Coronary artery (tissue), 2 donors: Measurements from ENCODE around the gene TRHDE.

Source experiments
- DNase-seq: peaks from one replicate; pipeline ENCODE4 v3.0.0-alpha.2; 2017; ENCODE audit warnings: low spot score
- H3K27ac ChIP-seq, 2 donors: fragments of 200-600 bp; sonication (generic); one replicate each; pipeline ENCODE4 v1.5.1; 2016 to 2019
- H3K4me3 ChIP-seq: fragments of 200-600 bp; sonication (generic); 2 replicates; pipeline ENCODE4 v1.5.1; 2016; ENCODE audit warnings: mild to moderate bottlenecking, moderate library complexity
- CTCF ChIP-seq: fragments of 200-600 bp; sonication (generic); IDR thresholded peaks from one replicate; pipeline ENCODE4 v1.5.1; 2019; ENCODE audit warnings: antibody characterized with exemption

Gene TRHDE

GRCh38 chr12:72444566-72444965, 172.4 kb downstream of the TRHDE start:
- no peak for TF ChIP-seq CTCF
- H3K27ac ChIP-seq, result no peak overlapping the region
- no peak for DNase-seq
- no peak overlapping the region for H3K4me3 ChIP-seq

DNA sequence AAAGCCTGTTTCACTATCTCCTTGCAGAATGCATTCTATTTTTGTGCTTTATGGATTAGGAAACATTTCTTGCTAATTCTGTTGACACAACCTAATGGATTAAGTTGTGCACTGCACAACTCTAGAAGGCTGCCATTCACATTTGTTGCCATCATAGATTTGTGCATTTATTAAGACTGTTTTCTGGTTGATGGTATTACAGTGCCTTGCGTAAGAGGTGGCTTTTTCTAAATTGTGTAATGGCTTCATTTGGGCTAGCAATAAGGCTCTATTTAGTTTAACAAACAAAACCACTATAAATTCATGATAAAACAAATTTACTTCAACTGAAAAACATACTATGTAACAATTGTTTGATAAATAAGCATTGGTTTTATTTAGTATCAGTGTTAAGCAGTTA, 175.9 kb downstream of the TRHDE start:
- DNase-seq, result no peak
- TF ChIP-seq CTCF, result no peak

DNA sequence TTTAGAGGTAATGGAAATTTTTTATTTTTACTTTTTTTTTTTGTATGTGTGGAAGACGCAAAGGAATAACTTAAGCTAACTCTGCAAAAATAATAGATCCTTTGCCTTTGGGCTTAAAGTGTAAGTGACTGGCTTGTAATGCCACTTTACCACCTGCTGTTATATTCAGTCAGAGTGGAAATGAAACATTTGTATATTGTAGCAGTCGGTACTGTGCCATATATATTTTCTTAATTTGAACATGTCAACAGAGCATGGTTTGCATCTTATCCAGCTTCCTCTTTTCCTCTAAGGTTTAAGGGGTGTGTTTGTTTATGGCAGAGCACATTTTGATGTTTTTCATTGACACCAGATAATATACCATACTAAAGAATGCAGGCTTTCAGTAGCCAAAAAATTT, 176.6 kb downstream of the TRHDE start:
- TF ChIP-seq CTCF, result no peak
- Histone ChIP-seq H3K27ac (no peak overlapping the region), H3K4me3 (no peak overlapping the region)
- no peak for DNase-seq

More for the DNA sequence above, 175.9 kb downstream of the TRHDE start:
- H3K4me3 ChIP-seq, result no peak overlapping the region
- no peak overlapping the region for H3K27ac ChIP-seq

DNA sequence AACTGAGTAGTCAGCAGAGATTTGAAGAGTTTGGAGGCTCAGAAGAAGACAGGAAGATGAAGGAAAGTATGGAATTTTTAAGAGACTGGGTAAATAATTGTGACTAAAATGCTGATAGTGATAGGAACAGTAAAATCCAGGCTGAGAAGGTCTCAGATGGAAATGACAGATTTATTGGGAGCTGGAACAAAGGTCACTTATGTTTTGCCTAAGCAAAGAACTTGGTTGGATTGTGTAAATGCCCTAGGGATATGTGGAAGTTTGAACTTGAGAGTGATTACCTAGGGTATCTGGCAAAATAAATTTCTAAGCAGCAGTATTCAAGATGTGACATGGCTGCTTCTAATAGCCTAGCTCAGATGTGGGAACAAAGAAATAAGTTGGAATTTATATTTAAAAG, 180.9 kb downstream of the TRHDE start:
- Histone ChIP-seq H3K4me3 (no peak overlapping the region), H3K27ac (no peak overlapping the region)
- TF ChIP-seq CTCF, result no peak
- DNase-seq, result no peak

- TF ChIP-seq CTCF, result no peak
- no peak for DNase-seq
- Histone ChIP-seq H3K27ac (no peak overlapping the region), H3K4me3 (no peak overlapping the region)
Observed at GRCh38 chr12:72453550-72453949, 181.4 kb downstream of the TRHDE start.

GRCh38 chr12:72464471-72464870, 192.3 kb downstream of the TRHDE start:
- Histone ChIP-seq H3K27ac (no peak overlapping the region), H3K4me3 (no peak overlapping the region)
- no peak for TF ChIP-seq CTCF
- DNase-seq, result no peak

- no peak for DNase-seq
- TF ChIP-seq CTCF, result no peak
- Histone ChIP-seq H3K27ac (no peak overlapping the region), H3K4me3 (no peak overlapping the region)
Observed at GRCh38 chr12:72465155-72465554, 193.0 kb downstream of the TRHDE start.
